HepG2 (cell line): ENCODE results near the gene USP11. TPM values are rescaled to one million over a fixed set of nuclear protein-coding genes. Genes with fewer than 3 reads are reported as not detected.

Experiments used
- ATAC-seq: fragments of 200-7000 bp; cut with Tn5 transposase; 3 replicates; pipeline ENCODE4 v1.9.1; 2020; ENCODE audit warnings: mild to moderate bottlenecking, moderate library complexity
- BruUV-seq: library from RNA; stranded (reverse); fragments of 400-500 nt; replicated peaks from 2 replicates; lab custom pipeline; 2021; lab: Mats Ljungman, UMichigan
- CTCF ChIA-PET: fragments of 300-600 bp; formaldehyde crosslinking; extraction: SDS; loops from one replicate; lab custom pipeline; 2021; ENCODE audit warnings: low total read pairs, inconsistent platforms, low intra/inter-chr PET ratio; lab: Yijun Ruan, JAX
- POLR2A ChIA-PET: fragments of 350-600 bp; sonication (Branson Sonifier 250); formaldehyde crosslinking; loops from one replicate; lab custom pipeline; 2020; ENCODE audit warnings: antibody characterized with exemption, inconsistent platforms; lab: Yijun Ruan, JAX
- DNase-seq: peaks from one replicate; pipeline ENCODE4 v3.0.0-alpha.2; 2015; ENCODE audit warnings: low spot score
- FAIRE-seq: peaks from 3 replicates; lab custom pipeline; 2011; peaks lifted over from hg19 to GRCh38; lab: Jason Lieb, UNC
- H2AFZ ChIP-seq: one replicate; pipeline ENCODE4 v1.6.1; 2011; ENCODE audit warnings: low read length, inconsistent platforms
- H3K27ac ChIP-seq: fragments of 300-600 bp; 3 replicates; pipeline ENCODE4 v1.8.0; 2011; ENCODE audit warnings: mixed run types, mild to moderate bottlenecking, mixed read lengths, low read length, inconsistent platforms; ENCODE audit not compliant: insufficient read depth; ENCODE audit errors: extremely low read length
- H3K27me3 ChIP-seq, 2 experiments: fragments of 200-600 bp in 1 of 2; 2 replicates in 1 of 2; 3 replicates in 1 of 2; pipeline versions ENCODE4 v1.6.0 to v1.8.0; 2011; ENCODE audit warnings: low read length in 2 of 2, mild to moderate bottlenecking in 2 of 2, moderate library complexity in 2 of 2, inconsistent platforms in 1 of 2; ENCODE audit not compliant: insufficient read depth in 2 of 2, control insufficient read depth in 1 of 2
- H3K36me3 ChIP-seq, 2 experiments: fragments of 200-600 bp in 1 of 2; replicated peaks in 1 of 2; 2 replicates in 1 of 2; 3 replicates in 1 of 2; pipeline versions ENCODE4 v1.5.1 to v1.8.0; 2011; ENCODE audit warnings: low read length in 2 of 2, inconsistent platforms in 1 of 2; ENCODE audit not compliant: insufficient read depth in 2 of 2, control insufficient read depth in 1 of 2
- H3K4me1 ChIP-seq: 2 replicates; pipeline ENCODE4 v1.5.1; 2012; ENCODE audit warnings: low read length, inconsistent platforms; ENCODE audit not compliant: insufficient read depth
- H3K4me2 ChIP-seq: 2 replicates; pipeline ENCODE4 v1.6.0; 2011; ENCODE audit warnings: low read depth, low read length, inconsistent platforms
- H3K4me3 ChIP-seq, 3 experiments: fragments of 200-600 bp in 1 of 3; sonication (generic), shearing (Covaris generic) in 1 of 3; replicated peaks in 1 of 3; 2 replicates each; pipeline ENCODE4 v1.5.1; 2011 to 2016; ENCODE audit warnings: low read length in 3 of 3, inconsistent platforms in 2 of 3, low read depth in 2 of 3, mild to moderate bottlenecking in 2 of 3, control low read depth in 1 of 3, mixed read lengths in 1 of 3; ENCODE audit not compliant: insufficient read depth in 1 of 3
- H3K79me2 ChIP-seq: one replicate; pipeline ENCODE4 v1.6.1; 2011; ENCODE audit warnings: low read length, inconsistent platforms; ENCODE audit not compliant: insufficient read depth
- H3K9ac ChIP-seq: 2 replicates; pipeline ENCODE4 v1.6.0; 2011; ENCODE audit warnings: mild to moderate bottlenecking, low read depth, low read length, inconsistent platforms; ENCODE audit not compliant: insufficient read depth
- H3K9me3 ChIP-seq: 2 replicates; pipeline ENCODE4 v1.5.1; 2012; ENCODE audit warnings: mild to moderate bottlenecking, low read length
- H4K20me1 ChIP-seq: 2 replicates; pipeline ENCODE4 v1.6.0; 2011; ENCODE audit warnings: inconsistent platforms, mild to moderate bottlenecking, low read length, moderate library complexity; ENCODE audit not compliant: insufficient read depth
- ONECUT2 ChIP-seq: sonication (generic); formaldehyde crosslinking; IDR thresholded peaks from 2 replicates; pipeline ENCODE4 v1.4.0; 2020; ENCODE audit warnings: missing genetic modification reagents
- PCBP1 ChIP-seq: fragments of 200-400 bp; formaldehyde crosslinking; IDR thresholded peaks from 2 replicates; pipeline ENCODE4 v1.6.1; 2017; ENCODE audit warnings: mild to moderate bottlenecking, low read depth, low read length, borderline replicate concordance
- PITX1 ChIP-seq: sonication (generic); formaldehyde crosslinking; IDR thresholded peaks from 2 replicates; pipeline ENCODE4 v1.5.1; 2020; ENCODE audit warnings: mild to moderate bottlenecking, missing genetic modification reagents
- RFX3 ChIP-seq: IDR thresholded peaks from 2 replicates; pipeline ENCODE4 v1.6.1; 2016; ENCODE audit warnings: missing biosample characterization, missing genetic modification reagents
- SETDB1 ChIP-seq: sonication (generic); formaldehyde crosslinking; IDR thresholded peaks from 2 replicates; pipeline ENCODE4 v1.5.1; 2020; ENCODE audit warnings: missing genetic modification reagents, mild to moderate bottlenecking, borderline replicate concordance
- TCF7L2 ChIP-seq: IDR thresholded peaks from 2 replicates; pipeline ENCODE4 v1.6.1; 2011; ENCODE audit warnings: mild to moderate bottlenecking, low read depth, low read length, moderate library complexity
- ZBTB20 ChIP-seq: sonication (generic); formaldehyde crosslinking; IDR thresholded peaks from 2 replicates; pipeline ENCODE4 v1.8.1; 2023; ENCODE audit warnings: missing genetic modification reagents, low read depth, mild to moderate bottlenecking, borderline replicate concordance
- ZNF431 ChIP-seq: sonication (generic); formaldehyde crosslinking; IDR thresholded peaks from 2 replicates; pipeline ENCODE4 v1.9.0; 2022; ENCODE audit warnings: missing genetic modification reagents, low read depth, mild to moderate bottlenecking, borderline replicate concordance
- ZNF460 ChIP-seq: sonication (generic); formaldehyde crosslinking; IDR thresholded peaks from 2 replicates; pipeline ENCODE4 v1.5.1; 2020; ENCODE audit warnings: missing genetic modification reagents, mild to moderate bottlenecking, borderline replicate concordance
- ZNF724P ChIP-seq: sonication (generic); formaldehyde crosslinking; IDR thresholded peaks from 2 replicates; pipeline ENCODE4 v1.8.0; 2022; ENCODE audit warnings: missing genetic modification reagents, borderline replicate concordance
- ZNF777 ChIP-seq: sonication (generic); formaldehyde crosslinking; IDR thresholded peaks from 2 replicates; pipeline ENCODE4 v1.4.0; 2020; ENCODE audit warnings: missing genetic modification reagents
- WGBS: methylation state at CpG from one replicate; pipeline ENCODE4 v1.1.6; 2017; ENCODE audit warnings: low lambda C conversion rate; 5-methylcytosine and 5-hydroxymethylcytosine counted together
- in situ Hi-C: cut with HindIII; loops from 2 replicates; pipeline ENCODE4 v1.10.0; 2017; ENCODE audit warnings: low pct_unique_long_range_greater_than_20kb; ENCODE audit not compliant: extremely low pct_ligation_motif_present
- intact Hi-C: fragments of 100-400 bp; cut with micrococcal nuclease; formaldehyde crosslinking; loops from one replicate; pipeline ENCODE4 v1.10.0; 2022; ENCODE audit not compliant: unreplicated experiment
- polyA plus RNA-seq, 8 experiments: library from polyadenylated mRNA; depleted of rRNA in 3 of 8; stranded (reverse) in 7 of 8; unstranded in 1 of 8; fragments of >200 nt; fragmentation: Illumina TruSeq in 4 of 8; extraction: Trizol in 4 of 8; gene quantifications; 2 replicates each; pipeline versions ENCODE4 v1.2.1 to v1.2.3, GENCODE V29; 2011 to 2016; ENCODE audit warnings: low read depth in 4 of 8, missing spikeins in 1 of 8, mixed read lengths in 1 of 8; ENCODE audit not compliant: insufficient read depth in 1 of 8
- total RNA-seq, 5 experiments: library from RNA; depleted of rRNA; stranded (reverse); fragments of >200 nt; fragmentation: Illumina TruSeq; extraction: Trizol; gene quantifications; 2 replicates each; pipeline ENCODE4 v1.2.3, GENCODE V29; 2016; ENCODE audit warnings: low read depth in 1 of 5
- TF ChIP-seq, protein P1 (sequence below): sonication (generic); formaldehyde crosslinking; IDR thresholded peaks from 2 replicates; pipeline ENCODE4 v1.5.0; 2020; ENCODE audit warnings: mild to moderate bottlenecking, missing genetic modification reagents
- TF ChIP-seq, protein P2 (sequence below): sonication (generic); formaldehyde crosslinking; IDR thresholded peaks from 2 replicates; pipeline ENCODE4 v1.8.1; 2023; ENCODE audit warnings: missing genetic modification reagents, inconsistent platforms, borderline replicate concordance

Gene USP11
- total and polyA plus RNA-seq, 2 of the 13 experiments (the other 11 are each of a cell fraction or from before 2014, with no cell fraction given), result 23.8 to 31.7 TPM

DNA sequence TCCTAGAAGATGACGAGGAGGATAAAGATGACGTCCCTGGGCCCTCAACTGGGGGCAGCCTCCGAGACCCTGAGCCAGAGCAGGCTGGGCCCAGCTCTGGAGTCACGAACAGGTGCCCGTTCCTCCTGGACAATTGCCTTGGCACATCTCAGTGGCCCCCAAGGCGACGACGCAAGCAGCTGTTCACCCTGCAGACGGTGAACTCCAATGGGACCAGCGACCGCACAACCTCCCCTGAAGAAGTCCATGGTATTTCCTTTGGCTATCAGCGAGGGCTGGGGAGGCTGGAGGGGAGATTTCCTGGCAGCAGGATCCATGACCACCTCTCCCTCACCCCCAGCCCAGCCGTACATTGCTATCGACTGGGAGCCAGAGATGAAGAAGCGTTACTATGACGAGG is 11.9 kb downstream of the USP11 start:
- H4K20me1 ChIP-seq, result no peaks in the 10 kb centered on the region
- H3K4me1 ChIP-seq, result no peaks in the 10 kb centered on the region
- no peak overlapping the region for H3K4me3 ChIP-seq
- intact Hi-C loops, result no loop called here
- H3K36me3 ChIP-seq, result peaks cover 1 to 34% of the 10 kb centered on the region in 2 experiments; a peak in 3 of 5 replicates
- H3K27me3 ChIP-seq, result no peaks in the 10 kb centered on the region
- no peak overlapping the region for H3K4me2 ChIP-seq
- no peak overlapping the region for H3K27ac ChIP-seq
- DNase-seq (no peak), ATAC-seq (no peak), FAIRE-seq (no peak)
- no peak overlapping the region for H2AFZ ChIP-seq
- H3K9me3 ChIP-seq, result no peaks in the 10 kb centered on the region
- CTCF ChIA-PET, result no interaction called here
- in situ Hi-C loops, result no loop called here
- no peak overlapping the region for H3K9ac ChIP-seq
- no peaks in the 10 kb centered on the region for H3K79me2 ChIP-seq
- BruUV-seq, result no TSS peak
- POLR2A ChIA-PET, result no interaction called here
- 98% methylated on average over 7 of the region's 16 CpGs for WGBS
- TF ChIP-seq ZNF460 (CRISPR knock-in tag) (no peak), ZNF777 (no peak), ZNF431 (CRISPR knock-in tag) (no peak), RFX3 (CRISPR knock-in tag) (no peak)

DNA sequence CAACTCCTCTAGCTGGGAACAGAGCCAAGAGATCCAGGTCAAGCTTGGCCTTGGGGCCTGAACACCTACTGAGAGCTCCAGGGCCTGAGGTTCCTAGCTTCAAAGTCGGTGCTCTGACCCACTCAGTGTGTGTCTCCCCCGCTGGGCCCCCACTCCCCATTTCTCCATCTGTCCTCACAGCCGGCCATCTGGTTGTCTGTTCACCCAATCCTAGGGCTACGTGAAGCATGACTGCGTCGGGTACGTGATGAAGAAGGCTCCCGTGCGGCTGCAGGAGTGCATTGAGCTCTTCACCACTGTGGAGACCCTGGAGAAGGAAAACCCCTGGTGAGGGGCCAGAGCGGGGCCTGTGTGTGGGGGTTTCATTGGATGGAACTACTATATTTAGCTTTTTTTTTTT is 12.3 kb downstream of the USP11 start:
- intact Hi-C loops (no loop called here), in situ Hi-C loops (no loop called here)
- FAIRE-seq (no peak), DNase-seq (no peak), ATAC-seq (no peak)
- WGBS, result 96% methylated on average over 9 of the region's 10 CpGs
- Histone ChIP-seq H4K20me1 (no peaks in the 10 kb centered on the region), H3K9me3 (no peaks in the 10 kb centered on the region), H3K36me3 (peaks cover 1 to 30% of the 10 kb centered on the region in 2 experiments; a peak in 3 of 5 replicates), H3K27me3 (no peaks in the 10 kb centered on the region), H3K4me3 (no peak overlapping the region), H3K4me2 (no peak overlapping the region), H2AFZ (no peak overlapping the region), H3K79me2 (no peaks in the 10 kb centered on the region), H3K4me1 (no peaks in the 10 kb centered on the region), H3K27ac (no peak overlapping the region), H3K9ac (no peak overlapping the region)
- ChIA-PET CTCF (no interaction called here), POLR2A (no interaction called here)
- TF ChIP-seq ZNF724P (CRISPR knock-in tag) (no peak), TCF7L2 (no peak), ONECUT2 (CRISPR knock-in tag) (no peak), PCBP1 (no peak), PITX1 (no peak), SETDB1 (CRISPR knock-in tag) (no peak), ZBTB20 (CRISPR knock-in tag) (no peak)
- TF ChIP-seq, protein P1, sequence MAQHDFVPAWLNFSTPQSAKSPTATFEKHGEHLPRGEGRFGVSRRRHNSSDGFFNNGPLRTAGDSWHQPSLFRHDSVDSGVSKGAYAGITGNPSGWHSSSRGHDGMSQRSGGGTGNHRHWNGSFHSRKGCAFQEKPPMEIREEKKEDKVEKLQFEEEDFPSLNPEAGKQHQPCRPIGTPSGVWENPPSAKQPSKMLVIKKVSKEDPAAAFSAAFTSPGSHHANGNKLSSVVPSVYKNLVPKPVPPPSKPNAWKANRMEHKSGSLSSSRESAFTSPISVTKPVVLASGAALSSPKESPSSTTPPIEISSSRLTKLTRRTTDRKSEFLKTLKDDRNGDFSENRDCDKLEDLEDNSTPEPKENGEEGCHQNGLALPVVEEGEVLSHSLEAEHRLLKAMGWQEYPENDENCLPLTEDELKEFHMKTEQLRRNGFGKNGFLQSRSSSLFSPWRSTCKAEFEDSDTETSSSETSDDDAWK (CRISPR knock-in tag), result no peak
- TF ChIP-seq, protein P2, sequence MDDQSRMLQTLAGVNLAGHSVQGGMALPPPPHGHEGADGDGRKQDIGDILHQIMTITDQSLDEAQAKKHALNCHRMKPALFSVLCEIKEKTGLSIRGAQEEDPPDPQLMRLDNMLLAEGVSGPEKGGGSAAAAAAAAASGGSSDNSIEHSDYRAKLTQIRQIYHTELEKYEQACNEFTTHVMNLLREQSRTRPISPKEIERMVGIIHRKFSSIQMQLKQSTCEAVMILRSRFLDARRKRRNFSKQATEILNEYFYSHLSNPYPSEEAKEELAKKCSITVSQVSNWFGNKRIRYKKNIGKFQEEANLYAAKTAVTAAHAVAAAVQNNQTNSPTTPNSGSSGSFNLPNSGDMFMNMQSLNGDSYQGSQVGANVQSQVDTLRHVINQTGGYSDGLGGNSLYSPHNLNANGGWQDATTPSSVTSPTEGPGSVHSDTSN (CRISPR knock-in tag), result no peak
- no TSS peak for BruUV-seq
